SU-DHL-6 (cell line): ENCODE measurements around the gene POPDC2.

Source experiments
- EZH2phosphoT487 ChIP-seq: fragments of 200-600 bp; sonication (generic), shearing (Covaris generic); conservative IDR thresholded peaks from 2 replicates; pipeline ENCODE4 v1.6.1; 2018; ENCODE audit warnings: mild to moderate bottlenecking, antibody characterized with exemption, low read length, moderate library complexity, mixed read lengths
- TF ChIP-seq, protein P1 (sequence below): fragments of 200-600 bp; sonication (generic); IDR thresholded peaks from one replicate; pipeline ENCODE4 v1.5.1; 2017; ENCODE audit warnings: antibody characterized with exemption, mild to moderate bottlenecking, low read length, moderate library complexity; ENCODE audit not compliant: insufficient read depth, poor library complexity, severe bottlenecking

- TF ChIP-seq, protein P1, sequence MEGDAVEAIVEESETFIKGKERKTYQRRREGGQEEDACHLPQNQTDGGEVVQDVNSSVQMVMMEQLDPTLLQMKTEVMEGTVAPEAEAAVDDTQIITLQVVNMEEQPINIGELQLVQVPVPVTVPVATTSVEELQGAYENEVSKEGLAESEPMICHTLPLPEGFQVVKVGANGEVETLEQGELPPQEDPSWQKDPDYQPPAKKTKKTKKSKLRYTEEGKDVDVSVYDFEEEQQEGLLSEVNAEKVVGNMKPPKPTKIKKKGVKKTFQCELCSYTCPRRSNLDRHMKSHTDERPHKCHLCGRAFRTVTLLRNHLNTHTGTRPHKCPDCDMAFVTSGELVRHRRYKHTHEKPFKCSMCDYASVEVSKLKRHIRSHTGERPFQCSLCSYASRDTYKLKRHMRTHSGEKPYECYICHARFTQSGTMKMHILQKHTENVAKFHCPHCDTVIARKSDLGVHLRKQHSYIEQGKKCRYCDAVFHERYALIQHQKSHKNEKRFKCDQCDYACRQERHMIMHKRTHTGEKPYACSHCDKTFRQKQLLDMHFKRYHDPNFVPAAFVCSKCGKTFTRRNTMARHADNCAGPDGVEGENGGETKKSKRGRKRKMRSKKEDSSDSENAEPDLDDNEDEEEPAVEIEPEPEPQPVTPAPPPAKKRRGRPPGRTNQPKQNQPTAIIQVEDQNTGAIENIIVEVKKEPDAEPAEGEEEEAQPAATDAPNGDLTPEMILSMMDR: no peak
- TF ChIP-seq EZH2phosphoT487: no peak
Observed at GRCh38 chr3:119669906-119670570, 9.6 kb upstream of the POPDC2 start.
